IMR-90 (cell line): ENCODE data around the gene COL11A2. TPM values are rescaled to one million over a fixed set of nuclear protein-coding genes. Genes with fewer than 3 reads are reported as not detected.

ENCODE experiments used
- ATAC-seq: fragments of 200-7000 bp; cut with Tn5 transposase; 2 replicates; pipeline ENCODE4 v1.9.1; 2020; ENCODE audit warnings: low read depth, mild to moderate bottlenecking, moderate library complexity
- BruUV-seq: library from RNA; stranded (reverse); fragments of 400-500 nt; replicated peaks from 2 replicates; lab custom pipeline; 2021; lab: Mats Ljungman, UMichigan
- CTCF ChIA-PET: fragments of 300-600 bp; formaldehyde crosslinking; extraction: SDS; loops from one replicate; lab custom pipeline; 2021; ENCODE audit warnings: antibody characterized with exemption; lab: Yijun Ruan, JAX
- POLR2A ChIA-PET: fragments of 300-600 bp; sonication (Branson Sonifier 250); formaldehyde crosslinking; loops from one replicate; lab custom pipeline; 2022; ENCODE audit warnings: antibody characterized with exemption; ENCODE audit not compliant: unreplicated experiment; lab: Charles Lee
- DNase-seq: peaks from one replicate; pipeline ENCODE4 v3.0.0; 2013
- H2AFZ ChIP-seq: replicated peaks from 2 replicates; pipeline ENCODE3; 2013; ENCODE audit warnings: low read length, mild to moderate bottlenecking; ENCODE audit not compliant: poor library complexity
- H2AK5ac ChIP-seq: 2 replicates; pipeline ENCODE4 v1.6.1; 2013; ENCODE audit warnings: low read depth, low read length, inconsistent platforms
- H2AK9ac ChIP-seq: replicated peaks from 2 replicates; pipeline ENCODE3; 2013; ENCODE audit warnings: mild to moderate bottlenecking, low read depth, low read length, moderate library complexity; ENCODE audit not compliant: poor library complexity
- H2BK120ac ChIP-seq: 2 replicates; pipeline ENCODE4 v1.6.1; 2013; ENCODE audit warnings: low read depth, low read length, inconsistent platforms
- H2BK15ac ChIP-seq: 3 replicates; pipeline ENCODE4 v1.6.1; 2013; ENCODE audit warnings: low read depth, low read length, inconsistent platforms
- H2BK20ac ChIP-seq: 2 replicates; pipeline ENCODE4 v1.6.1; 2013; ENCODE audit warnings: low read depth, mild to moderate bottlenecking, inconsistent platforms, low read length, moderate library complexity
- H2BK5ac ChIP-seq: 2 replicates; pipeline ENCODE4 v1.6.1; 2013; ENCODE audit warnings: mild to moderate bottlenecking, low read depth, low read length, inconsistent platforms; ENCODE audit not compliant: poor library complexity, severe bottlenecking
- H3K14ac ChIP-seq: replicated peaks from 2 replicates; pipeline ENCODE4 v1.6.1; 2013; ENCODE audit warnings: low read depth, low read length, inconsistent platforms
- H3K18ac ChIP-seq: 2 replicates; pipeline ENCODE4 v1.6.1; 2013; ENCODE audit warnings: low read depth, low read length, control low read depth
- H3K23ac ChIP-seq: 2 replicates; pipeline ENCODE4 v1.6.1; 2013; ENCODE audit warnings: low read depth, low read length, inconsistent platforms
- H3K27ac ChIP-seq: 2 replicates; pipeline ENCODE4 v1.5.1; 2013; ENCODE audit warnings: mild to moderate bottlenecking, control low read depth, low read length; ENCODE audit not compliant: insufficient read depth
- H3K27me3 ChIP-seq: 2 replicates; pipeline ENCODE4 v1.6.1; 2013; ENCODE audit warnings: low read length; ENCODE audit not compliant: control insufficient read depth, insufficient read depth
- H3K36me3 ChIP-seq: 2 replicates; pipeline ENCODE4 v1.6.1; 2013; ENCODE audit warnings: low read length, mixed read lengths; ENCODE audit not compliant: control insufficient read depth, insufficient read depth
- H3K4ac ChIP-seq: 2 replicates; pipeline ENCODE4 v1.6.1; 2013; ENCODE audit warnings: low read depth, low read length, inconsistent platforms
- H3K4me1 ChIP-seq: 2 replicates; pipeline ENCODE4 v1.6.1; 2013; ENCODE audit warnings: low read length, mixed read lengths; ENCODE audit not compliant: control insufficient read depth, insufficient read depth
- H3K4me2 ChIP-seq: 2 replicates; pipeline ENCODE4 v1.6.1; 2013; ENCODE audit warnings: low read depth, mild to moderate bottlenecking, control low read depth, low read length, moderate library complexity
- H3K4me3 ChIP-seq: 2 replicates; pipeline ENCODE4 v1.5.1; 2013; ENCODE audit warnings: low read depth, mild to moderate bottlenecking, control low read depth, low read length, moderate library complexity; ENCODE audit not compliant: insufficient read depth
- H3K56ac ChIP-seq: 2 replicates; pipeline ENCODE4 v1.6.1; 2013; ENCODE audit warnings: low read length, inconsistent platforms; ENCODE audit not compliant: insufficient read depth; ENCODE audit errors: extremely low read depth
- H3K79me1 ChIP-seq, 2 experiments: 2 replicates each; pipeline ENCODE4 v1.6.1; 2013; ENCODE audit warnings: low read length in 2 of 2, inconsistent platforms in 1 of 2, low read depth in 1 of 2
- H3K9ac ChIP-seq: 2 replicates; pipeline ENCODE4 v1.6.1; 2013; ENCODE audit warnings: low read depth, low read length, control low read depth
- H3K9me1 ChIP-seq: 2 replicates; pipeline ENCODE4 v1.6.1; 2013; ENCODE audit warnings: low read length, inconsistent platforms; ENCODE audit not compliant: insufficient read depth
- H3K9me3 ChIP-seq: 2 replicates; pipeline ENCODE4 v1.6.1; 2013; ENCODE audit warnings: low read length; ENCODE audit not compliant: control insufficient read depth, insufficient read depth
- H4K20me1 ChIP-seq: 2 replicates; pipeline ENCODE4 v1.6.1; 2013; ENCODE audit warnings: low read length, inconsistent platforms; ENCODE audit not compliant: insufficient read depth
- H4K5ac ChIP-seq: 2 replicates; pipeline ENCODE4 v1.6.1; 2013; ENCODE audit warnings: mild to moderate bottlenecking, low read depth, low read length, control low read depth
- H4K8ac ChIP-seq, 2 experiments: 2 replicates each; pipeline ENCODE4 v1.6.1; 2013; ENCODE audit warnings: low read depth in 2 of 2, low read length in 2 of 2, control low read depth in 1 of 2, inconsistent platforms in 1 of 2
- H4K91ac ChIP-seq: 2 replicates; pipeline ENCODE4 v1.6.1; 2013; ENCODE audit warnings: low read depth, low read length, inconsistent platforms; ENCODE audit not compliant: insufficient read depth
- MAFK ChIP-seq: IDR thresholded peaks from 2 replicates; pipeline ENCODE4 v1.6.1; 2012; ENCODE audit warnings: low read depth, low read length, improper control_type of control experiment
- MAZ ChIP-seq: IDR thresholded peaks from 2 replicates; pipeline ENCODE4 v1.6.1; 2012; ENCODE audit warnings: low read depth, mild to moderate bottlenecking, low read length, improper control_type of control experiment, moderate library complexity, borderline replicate concordance
- POLR2A ChIP-seq: IDR thresholded peaks from 2 replicates; pipeline ENCODE4 v1.6.1; 2012; ENCODE audit warnings: mild to moderate bottlenecking, low read depth, low read length
- RCOR1 ChIP-seq: IDR thresholded peaks from 2 replicates; pipeline ENCODE4 v1.6.1; 2012; ENCODE audit warnings: mild to moderate bottlenecking, low read length, improper control_type of control experiment; ENCODE audit not compliant: insufficient replicate concordance
- WGBS, 2 experiments: methylation state at CpG; one replicate each; pipeline versions ENCODE4 v1.1.5 to v1.1.7; 2013; ENCODE audit warnings: missing lambda C conversion rate in 2 of 2; ENCODE audit not compliant: insufficient read length in 1 of 2; ENCODE audit errors: extremely low coverage in 2 of 2; 5-methylcytosine and 5-hydroxymethylcytosine counted together
- dilution Hi-C: fragments of 300-500 bp; cut with HindIII; formaldehyde crosslinking; loops from one replicate; pipeline ENCODE4 v1.14.3; 2018; ENCODE audit warnings: low sequenced_read_pairs; ENCODE audit not compliant: unreplicated experiment
- in situ Hi-C: fragments of 300-500 bp; cut with MboI; formaldehyde crosslinking; loops from 3 replicates; pipeline ENCODE4 v1.14.3; 2019; ENCODE audit warnings: low sequenced_read_pairs, inconsistent platforms, mixed read lengths
- intact Hi-C: fragments of 100-400 bp; cut with micrococcal nuclease; formaldehyde crosslinking; loops from 2 replicates; pipeline ENCODE4 v1.10.0; 2022
- polyA plus RNA-seq, 3 experiments: library from polyadenylated mRNA; depleted of rRNA; stranded (reverse); fragments of >200 nt; gene quantifications; 2 replicates each; pipeline ENCODE4 v1.2.3, GENCODE V29; 2012; ENCODE audit warnings: low replicate concordance in 1 of 3
- total RNA-seq: library from RNA; depleted of rRNA; stranded (reverse); fragments of >200 nt; gene quantifications from 2 replicates; pipeline ENCODE4 v1.2.3, GENCODE V29; 2012

COL11A2 gene
- total and polyA plus RNA-seq, 2 of the 4 experiments (the other 2 are of a cell fraction) = under 0.01 to 0.38 TPM

DNA sequence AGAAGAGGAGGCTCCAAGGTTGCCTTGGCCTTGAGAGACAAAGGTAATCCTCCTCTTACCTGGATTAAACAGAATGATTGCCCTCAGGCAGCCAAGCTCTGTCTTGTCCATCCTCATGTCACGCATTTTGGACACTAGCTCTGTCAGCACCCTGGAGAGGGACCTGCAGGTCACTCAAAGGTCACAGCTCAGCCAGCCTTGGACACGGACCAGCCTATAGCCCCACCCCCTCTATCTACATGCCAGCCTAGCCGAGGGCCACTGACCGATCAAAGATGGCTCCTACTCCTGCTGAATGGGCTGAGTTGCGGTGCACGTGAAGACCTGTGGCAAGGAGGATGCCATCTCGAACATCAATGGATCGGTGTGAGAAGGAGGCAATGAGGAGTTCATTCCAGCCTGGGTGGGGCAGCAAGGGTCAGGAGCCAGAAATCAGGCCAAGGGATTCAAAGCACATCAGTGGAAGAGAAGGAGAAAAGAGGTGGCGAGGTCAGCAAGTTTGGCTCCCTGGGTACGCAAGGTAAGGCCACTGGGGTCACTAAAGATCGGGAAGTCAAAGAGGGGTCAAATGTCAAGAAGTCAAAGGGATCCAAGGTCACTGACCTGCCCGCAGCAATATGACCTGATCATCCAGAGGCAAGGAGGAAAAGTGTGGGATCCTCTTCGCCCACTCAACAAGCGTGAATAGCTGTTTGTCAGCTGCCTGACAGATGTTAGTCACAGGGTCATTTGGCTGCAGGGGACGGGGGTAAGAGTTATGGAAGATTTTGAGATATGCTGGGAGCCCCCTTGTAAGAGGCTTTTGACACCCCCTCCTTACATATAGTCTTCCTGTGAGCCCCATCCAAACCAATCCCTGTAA, 3.3 kb upstream of the COL11A2 start:
- peaks cover 30% of the 10 kb centered on the region for H3K36me3 ChIP-seq
- no TSS peak for BruUV-seq
- no peak overlapping the region for H3K23ac ChIP-seq
- H4K20me1 ChIP-seq = peaks cover 35% of the 10 kb centered on the region; the same call in 1 of the 2 replicates
- POLR2A ChIA-PET = no interaction called here
- TF ChIP-seq MAZ = no peak
- TF ChIP-seq MAFK = no peak
- TF ChIP-seq RCOR1 = no peak
- TF ChIP-seq POLR2A = no peak
- no peak overlapping the region for H3K4me2 ChIP-seq
- H3K4ac ChIP-seq = no peak overlapping the region
- WGBS, 2 experiments = 90% methylated on average over 2 of the region's 15 CpGs; no CpG with 5 or more reads in 1 of the 2 experiments
- no peak overlapping the region for H2AK5ac ChIP-seq
- ATAC-seq (no peak), DNase-seq (no peak)
- in situ Hi-C loops (no loop called here), intact Hi-C loops (no loop called here), dilution Hi-C loops (no loop called here)
- H3K27me3 ChIP-seq = peaks cover 24% of the 10 kb centered on the region
- H4K8ac ChIP-seq = no peak overlapping the region
- peaks cover 4% of the 10 kb centered on the region for H3K9me1 ChIP-seq
- H3K79me1 ChIP-seq = peaks cover 8 to 52% of the 10 kb centered on the region in 2 experiments; a peak in 3 of 4 replicates
- H3K56ac ChIP-seq = no peak overlapping the region
- H3K18ac ChIP-seq = no peak overlapping the region
- H4K91ac ChIP-seq = no peak overlapping the region
- no peak overlapping the region for H2AFZ ChIP-seq
- no peak overlapping the region for H3K4me3 ChIP-seq
- H2BK15ac ChIP-seq = no peak overlapping the region
- no peak overlapping the region for H4K5ac ChIP-seq
- H2AK9ac ChIP-seq = no peak overlapping the region
- H3K27ac ChIP-seq = no peak overlapping the region
- H3K14ac ChIP-seq = no peak overlapping the region
- H2BK120ac ChIP-seq = no peak overlapping the region
- CTCF ChIA-PET = no interaction called here
- H3K9ac ChIP-seq = no peak overlapping the region
- peaks cover 4% of the 10 kb centered on the region; the same call in 1 of the 2 replicates for H3K4me1 ChIP-seq
- H2BK5ac ChIP-seq = no peak overlapping the region
- H2BK20ac ChIP-seq = no peak overlapping the region
- H3K9me3 ChIP-seq = no peaks in the 10 kb centered on the region
